Thyroid gland (tissue), 4 donors: ENCODE measurements around the gene CCR9. TPM values are rescaled to one million over a fixed set of nuclear protein-coding genes. Genes with fewer than 3 reads are reported as not detected.

ENCODE experiments used
- DNase-seq, 2 donors: peaks; one replicate each; pipeline ENCODE4 v3.0.0-alpha.2; 2019
- H3K27ac ChIP-seq, 3 donors: fragments of 200-600 bp; sonication (generic); 1 replicate in 2 of 3; 2 replicates in 1 of 3; pipeline ENCODE4 v1.5.1; 2016 to 2019; ENCODE audit warnings: mild to moderate bottlenecking in 1 of 3, moderate library complexity in 1 of 3
- H3K27me3 ChIP-seq: fragments of 200-600 bp; sonication (generic); one replicate; pipeline ENCODE4 v1.5.1; 2019
- H3K36me3 ChIP-seq, 2 donors: fragments of 200-600 bp; sonication (generic); one replicate each; pipeline ENCODE4 v1.5.1; 2016 to 2019
- H3K4me1 ChIP-seq, 2 donors: fragments of 200-600 bp; sonication (generic); one replicate each; pipeline ENCODE4 v1.5.1; 2017 to 2019
- H3K4me3 ChIP-seq, 3 donors: fragments of 200-600 bp; sonication (generic); replicated peaks in 1 of 3; 1 replicate in 2 of 3; 2 replicates in 1 of 3; pipeline ENCODE4 v1.5.1; 2016; ENCODE audit warnings: mild to moderate bottlenecking in 1 of 3
- H3K9me3 ChIP-seq: fragments of 200-600 bp; sonication (generic); one replicate; pipeline ENCODE4 v1.5.1; 2017
- POLR2A ChIP-seq, 2 donors: fragments of 450-650 bp; IDR thresholded peaks; one replicate each; pipeline ENCODE4 v1.6.1; 2017; ENCODE audit warnings: antibody characterized with exemption in 2 of 2, mild to moderate bottlenecking in 2 of 2, moderate library complexity in 1 of 2
- WGBS, 2 donors: methylation state at CpG; one replicate each; pipeline ENCODE4 v1.1.5; 2017; 5-methylcytosine and 5-hydroxymethylcytosine counted together
- intact Hi-C: fragments of 100-400 bp; cut with DNase I; formaldehyde crosslinking; loops from one replicate; pipeline ENCODE4 v1.15.1; 2023
- total RNA-seq, 4 donors: library from RNA; depleted of rRNA; stranded (reverse); fragments of >200 nt; gene quantifications; one replicate each; pipeline ENCODE4 v1.2.3, GENCODE V29; 2016
- TF ChIP-seq, protein P1 (sequence below), 6 experiments: fragments of 200-600 bp in 3 of 6; fragments of 450-650 bp in 3 of 6; sonication (generic) in 3 of 6; IDR thresholded peaks; one replicate each; pipeline ENCODE4 v1.5.1; 2016 to 2019; ENCODE audit warnings: antibody characterized with exemption in 6 of 6, mild to moderate bottlenecking in 2 of 6, inconsistent platforms in 1 of 6, moderate library complexity in 1 of 6

Gene CCR9
- total RNA-seq, 4 donors from 2014 or later, result not detected

DNA sequence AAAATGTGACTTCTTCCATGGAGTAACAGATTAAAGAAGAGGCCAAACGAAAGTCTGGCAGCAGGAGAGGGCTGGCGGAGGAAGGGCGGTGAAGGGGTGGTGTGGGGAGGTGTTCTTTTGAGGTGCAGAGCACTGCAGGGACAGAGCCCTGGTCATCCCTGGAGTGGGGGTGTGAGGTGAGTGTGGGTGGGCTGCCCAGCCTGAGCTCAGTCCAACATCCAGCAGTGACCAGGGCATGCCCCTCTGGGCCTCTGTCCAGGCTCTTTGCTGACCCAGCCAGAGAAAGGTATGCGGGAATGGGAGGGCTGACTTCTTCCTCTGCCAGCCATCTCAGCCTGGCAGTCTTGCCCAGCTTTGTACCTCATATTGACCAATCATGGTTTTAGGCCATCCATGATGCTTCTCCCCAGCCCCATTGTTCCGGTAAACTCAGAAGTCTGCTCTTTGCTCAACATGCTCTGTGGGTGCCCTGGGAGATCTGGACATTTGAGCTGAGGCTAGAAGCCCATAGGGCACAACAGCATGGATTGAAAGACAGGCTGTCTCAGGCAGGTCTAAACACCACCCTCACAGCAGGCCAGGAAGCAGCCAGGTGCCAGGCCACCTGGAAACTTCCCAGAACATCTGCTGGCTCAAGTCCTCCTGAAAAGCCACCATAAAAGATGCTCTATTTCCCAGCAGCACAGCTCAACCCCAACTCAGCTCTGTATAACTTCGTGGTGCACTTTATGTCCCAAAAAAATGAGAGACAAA lies 31.0 kb downstream of the CCR9 start:
- WGBS, 2 donors, result 90 to 91% methylated on average over 6 of the region's 6 CpGs
- Histone ChIP-seq H3K27ac (no peak overlapping the region), H3K36me3 (peaks cover 30 to 36% of the 10 kb centered on the region in 2 donors), H3K4me1 (peaks cover 0 to 9% of the 10 kb centered on the region in 2 donors), H3K27me3 (no peaks in the 10 kb centered on the region), H3K9me3 (no peaks in the 10 kb centered on the region), H3K4me3 (no peak overlapping the region)
- TF ChIP-seq, protein P1, sequence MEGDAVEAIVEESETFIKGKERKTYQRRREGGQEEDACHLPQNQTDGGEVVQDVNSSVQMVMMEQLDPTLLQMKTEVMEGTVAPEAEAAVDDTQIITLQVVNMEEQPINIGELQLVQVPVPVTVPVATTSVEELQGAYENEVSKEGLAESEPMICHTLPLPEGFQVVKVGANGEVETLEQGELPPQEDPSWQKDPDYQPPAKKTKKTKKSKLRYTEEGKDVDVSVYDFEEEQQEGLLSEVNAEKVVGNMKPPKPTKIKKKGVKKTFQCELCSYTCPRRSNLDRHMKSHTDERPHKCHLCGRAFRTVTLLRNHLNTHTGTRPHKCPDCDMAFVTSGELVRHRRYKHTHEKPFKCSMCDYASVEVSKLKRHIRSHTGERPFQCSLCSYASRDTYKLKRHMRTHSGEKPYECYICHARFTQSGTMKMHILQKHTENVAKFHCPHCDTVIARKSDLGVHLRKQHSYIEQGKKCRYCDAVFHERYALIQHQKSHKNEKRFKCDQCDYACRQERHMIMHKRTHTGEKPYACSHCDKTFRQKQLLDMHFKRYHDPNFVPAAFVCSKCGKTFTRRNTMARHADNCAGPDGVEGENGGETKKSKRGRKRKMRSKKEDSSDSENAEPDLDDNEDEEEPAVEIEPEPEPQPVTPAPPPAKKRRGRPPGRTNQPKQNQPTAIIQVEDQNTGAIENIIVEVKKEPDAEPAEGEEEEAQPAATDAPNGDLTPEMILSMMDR (IDR thresholded peaks at IDR 0.05), result no peak
- no peak for TF ChIP-seq POLR2A (IDR thresholded peaks at IDR 0.05)
- DNase-seq, result no peak
- intact Hi-C loops, result no loop called here

DNA sequence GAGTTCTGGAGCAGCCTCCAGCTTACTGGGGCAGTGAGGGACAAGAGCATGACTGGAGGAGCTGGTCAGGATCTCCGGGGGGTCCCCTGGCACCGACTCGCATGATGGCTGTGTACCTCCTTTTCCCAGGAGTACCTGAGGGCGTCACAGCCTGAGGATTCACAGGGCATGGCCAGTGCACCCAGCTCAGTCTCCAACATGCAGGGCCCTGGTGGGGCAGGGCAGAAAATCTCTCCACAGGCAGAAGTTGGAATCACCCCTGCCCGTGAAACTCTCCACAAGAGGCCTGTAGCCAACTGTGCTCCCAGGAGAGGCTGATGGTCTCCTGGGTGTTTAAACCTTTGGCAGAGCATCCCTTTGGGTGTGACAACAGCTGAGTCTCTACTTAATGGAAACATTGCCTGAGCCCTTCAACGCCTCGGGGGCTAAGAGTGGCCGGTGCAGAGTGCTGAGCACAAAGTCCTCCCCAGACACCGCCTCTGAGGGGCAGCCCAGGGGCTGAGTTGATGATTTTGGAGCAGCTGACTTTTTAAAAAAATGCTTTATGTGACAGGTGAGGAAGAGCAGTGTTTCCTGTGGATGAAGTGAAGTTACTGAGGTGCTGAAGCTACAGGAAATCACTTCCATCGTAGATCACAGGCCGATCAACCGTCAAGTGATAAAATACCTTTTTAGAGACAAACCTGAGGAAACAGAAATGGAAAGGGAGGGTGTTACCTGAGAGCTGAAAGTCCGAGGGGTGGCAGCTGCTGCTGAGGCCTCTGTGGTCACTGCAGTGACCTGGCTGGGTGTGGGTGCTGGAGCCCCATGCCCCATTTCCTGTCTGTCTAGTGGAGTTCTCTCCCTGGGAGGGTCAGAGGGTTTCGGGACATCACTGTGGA lies 35.1 kb downstream of the CCR9 start:
- Histone ChIP-seq H3K4me1 (peaks cover 0 to under 1% of the 10 kb centered on the region in 2 donors), H3K4me3 (no peak overlapping the region), H3K36me3 (peaks cover 52 to 54% of the 10 kb centered on the region in 2 donors), H3K9me3 (no peaks in the 10 kb centered on the region), H3K27ac (no peak overlapping the region), H3K27me3 (no peaks in the 10 kb centered on the region)
- 84 to 92% methylated on average over 13 of the region's 14 CpGs for WGBS, 2 donors
- TF ChIP-seq POLR2A (IDR thresholded peaks at IDR 0.05), result no peak
- TF ChIP-seq, protein P1 (IDR thresholded peaks at IDR 0.05), result no peak
- DNase-seq, result no peak
- intact Hi-C loops, result loop anchor here (5.0 kb wide), 1 partner anchor 159 kb away; no protein-coding TSS in a partner anchor

DNA sequence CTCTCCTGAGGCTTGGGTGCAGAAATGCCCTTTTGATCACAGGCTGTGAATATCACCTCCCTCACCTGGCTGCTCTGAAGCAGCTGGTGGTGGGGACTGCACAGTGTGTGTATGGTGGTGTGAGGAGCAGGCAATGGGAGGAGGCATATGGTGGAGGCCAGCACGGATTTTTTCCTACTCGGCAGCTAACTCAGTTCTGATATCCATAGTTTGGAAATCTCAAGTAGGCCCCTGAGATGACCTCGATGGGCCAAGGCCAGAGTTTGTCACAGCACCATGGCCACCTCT lies 35.6 kb downstream of the CCR9 start:
- Histone ChIP-seq H3K9me3 (no peaks in the 10 kb centered on the region), H3K36me3 (peaks cover 52 to 54% of the 10 kb centered on the region in 2 donors), H3K27ac (no peak overlapping the region), H3K4me3 (no peak overlapping the region), H3K27me3 (no peaks in the 10 kb centered on the region), H3K4me1 (no peaks in the 10 kb centered on the region)
- intact Hi-C loops, result loop anchor here (5.0 kb wide), 1 partner anchor 160 kb away; no protein-coding TSS in a partner anchor
- WGBS, 2 donors, result 94 to 95% methylated on average over 3 of the region's 3 CpGs
- TF ChIP-seq, protein P1 (IDR thresholded peaks at IDR 0.05), result no peak
- no peak for TF ChIP-seq POLR2A (IDR thresholded peaks at IDR 0.05)
- no peak for DNase-seq

DNA sequence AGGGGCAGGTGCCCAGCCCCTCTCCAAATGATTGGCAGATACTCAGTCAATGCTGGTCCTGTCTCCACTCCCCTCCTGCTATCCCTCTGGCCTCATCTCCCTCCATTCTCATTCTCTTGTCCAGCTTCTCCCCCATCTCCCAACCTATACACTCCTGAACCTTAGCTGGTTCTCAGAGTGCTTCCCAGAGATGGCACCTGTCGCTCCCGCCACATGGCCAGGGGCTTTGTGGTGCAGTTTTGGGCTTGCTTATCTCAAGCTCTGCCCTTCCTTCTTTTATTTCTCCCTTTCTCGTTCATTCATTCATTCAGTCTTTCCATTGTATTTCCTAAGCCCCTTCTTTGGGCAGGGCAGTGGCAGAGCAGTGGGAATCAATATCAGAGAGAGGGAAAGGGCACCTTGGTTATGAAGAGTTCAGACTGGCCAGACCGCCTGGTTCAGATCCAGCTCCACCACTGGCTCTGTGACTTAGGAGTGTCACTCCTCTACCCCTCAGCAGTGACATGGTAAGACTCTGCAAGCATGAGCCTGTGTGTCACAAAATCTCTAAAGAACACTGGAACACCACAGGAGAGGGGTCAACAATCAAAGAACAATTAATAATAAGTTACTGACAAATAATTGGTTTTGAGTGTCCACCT lies 36.7 kb downstream of the CCR9 start:
- H3K27ac ChIP-seq, result no peak overlapping the region
- TF ChIP-seq POLR2A (IDR thresholded peaks at IDR 0.05), result no peak
- TF ChIP-seq, protein P1 (IDR thresholded peaks at IDR 0.05), result no peak
- peaks cover 54 to 62% of the 10 kb centered on the region in 2 donors for H3K36me3 ChIP-seq
- intact Hi-C loops, result loop anchor here (5.0 kb wide), 1 partner anchor 161 kb away; no protein-coding TSS in a partner anchor
- no peak overlapping the region for H3K4me3 ChIP-seq
- H3K27me3 ChIP-seq, result no peaks in the 10 kb centered on the region
- DNase-seq, result no peak
- WGBS, 2 donors, result 96% methylated on average over 4 of the region's 4 CpGs
- H3K4me1 ChIP-seq, result no peaks in the 10 kb centered on the region
- no peaks in the 10 kb centered on the region for H3K9me3 ChIP-seq
